ENCODE data around the gene RILPL2.
"Not testable (repeated sequence)": the region's sequence is repeated elsewhere in the genome, so short reads cannot be mapped to it uniquely, and the experiment has no call there.

The RILPL2 gene

GRCh38 chr12:123421314-123421713 is 15.2 kb downstream of the RILPL2 start:
- no peak for DNase-seq (ENCODE audit: low spot score)
- in situ Hi-C loops (cut with MboI; ENCODE audit: low pct_unique_long_range_greater_than_20kb, low sequenced_read_pairs, unreplicated experiment): no loop called here
- TF ChIP-seq, protein P1, sequence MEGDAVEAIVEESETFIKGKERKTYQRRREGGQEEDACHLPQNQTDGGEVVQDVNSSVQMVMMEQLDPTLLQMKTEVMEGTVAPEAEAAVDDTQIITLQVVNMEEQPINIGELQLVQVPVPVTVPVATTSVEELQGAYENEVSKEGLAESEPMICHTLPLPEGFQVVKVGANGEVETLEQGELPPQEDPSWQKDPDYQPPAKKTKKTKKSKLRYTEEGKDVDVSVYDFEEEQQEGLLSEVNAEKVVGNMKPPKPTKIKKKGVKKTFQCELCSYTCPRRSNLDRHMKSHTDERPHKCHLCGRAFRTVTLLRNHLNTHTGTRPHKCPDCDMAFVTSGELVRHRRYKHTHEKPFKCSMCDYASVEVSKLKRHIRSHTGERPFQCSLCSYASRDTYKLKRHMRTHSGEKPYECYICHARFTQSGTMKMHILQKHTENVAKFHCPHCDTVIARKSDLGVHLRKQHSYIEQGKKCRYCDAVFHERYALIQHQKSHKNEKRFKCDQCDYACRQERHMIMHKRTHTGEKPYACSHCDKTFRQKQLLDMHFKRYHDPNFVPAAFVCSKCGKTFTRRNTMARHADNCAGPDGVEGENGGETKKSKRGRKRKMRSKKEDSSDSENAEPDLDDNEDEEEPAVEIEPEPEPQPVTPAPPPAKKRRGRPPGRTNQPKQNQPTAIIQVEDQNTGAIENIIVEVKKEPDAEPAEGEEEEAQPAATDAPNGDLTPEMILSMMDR (IDR thresholded peaks at IDR 0.05; ENCODE audit: extremely low read depth, insufficient read depth, missing control alignments): no peak

- in situ Hi-C loops (cut with MboI; ENCODE audit: low pct_unique_long_range_greater_than_20kb, low sequenced_read_pairs, unreplicated experiment): no loop called here
- DNase-seq (ENCODE audit: low spot score): no peak
- TF ChIP-seq, protein P1 (IDR thresholded peaks at IDR 0.05; ENCODE audit: extremely low read depth, insufficient read depth, missing control alignments): no peak
Observed at GRCh38 chr12:123410041-123410412, 26.5 kb downstream of the RILPL2 start.

- DNase-seq (ENCODE audit: low spot score); in situ Hi-C loops (cut with MboI; ENCODE audit: low pct_unique_long_range_greater_than_20kb, low sequenced_read_pairs, unreplicated experiment): not testable (repeated sequence)
Observed at GRCh38 chr12:123409284-123410040, 27.0 kb downstream of the RILPL2 start.

- DNase-seq (ENCODE audit: low spot score); in situ Hi-C loops (cut with MboI; ENCODE audit: low pct_unique_long_range_greater_than_20kb, low sequenced_read_pairs, unreplicated experiment): not testable (repeated sequence)
Observed at GRCh38 chr12:123408619-123409018, 27.9 kb downstream of the RILPL2 start.

DNA sequence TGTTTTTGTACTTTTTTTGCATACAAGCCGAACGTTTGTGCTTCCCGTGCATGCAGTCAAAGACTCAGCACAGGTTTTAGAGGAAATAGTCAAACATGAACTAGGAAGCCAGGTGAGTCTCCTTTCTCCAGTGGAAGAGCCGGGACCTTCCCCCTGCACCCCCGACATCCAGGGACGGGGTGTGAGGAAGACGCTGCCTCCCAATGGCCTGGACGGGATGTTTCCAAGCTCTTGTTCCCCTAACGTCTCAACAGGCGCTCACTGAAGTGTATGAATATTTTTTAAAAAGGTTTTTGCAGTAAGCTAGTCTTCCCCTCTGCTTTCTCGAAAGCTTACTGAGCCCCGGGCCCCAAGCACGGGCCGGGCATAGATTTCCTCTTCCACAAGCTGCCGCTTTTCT is 28.6 kb downstream of the RILPL2 start:
- in situ Hi-C loops (cut with MboI; ENCODE audit: low pct_unique_long_range_greater_than_20kb, low sequenced_read_pairs, unreplicated experiment); DNase-seq (ENCODE audit: low spot score): not testable (repeated sequence)

DNA sequence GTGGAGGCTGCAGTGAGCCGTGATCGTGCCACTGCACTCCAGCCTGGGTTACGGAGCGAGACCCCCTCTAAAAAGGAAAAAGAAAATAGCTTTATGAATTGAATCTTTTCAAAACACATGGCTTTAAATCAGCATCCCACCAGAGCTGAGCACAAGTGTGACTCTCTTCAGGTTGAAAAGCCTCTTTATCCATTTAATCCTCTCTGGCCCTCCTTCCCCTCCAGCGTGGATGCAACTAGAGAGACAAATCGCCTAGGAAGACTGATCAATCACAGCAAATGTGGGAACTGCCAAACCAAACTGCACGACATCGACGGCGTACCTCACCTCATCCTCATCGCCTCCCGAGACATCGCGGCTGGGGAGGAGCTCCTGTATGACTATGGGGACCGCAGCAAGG is 29.2 kb downstream of the RILPL2 start:
- in situ Hi-C loops (cut with MboI; ENCODE audit: low pct_unique_long_range_greater_than_20kb, low sequenced_read_pairs, unreplicated experiment); DNase-seq (ENCODE audit: low spot score): not testable (repeated sequence)

DNA sequence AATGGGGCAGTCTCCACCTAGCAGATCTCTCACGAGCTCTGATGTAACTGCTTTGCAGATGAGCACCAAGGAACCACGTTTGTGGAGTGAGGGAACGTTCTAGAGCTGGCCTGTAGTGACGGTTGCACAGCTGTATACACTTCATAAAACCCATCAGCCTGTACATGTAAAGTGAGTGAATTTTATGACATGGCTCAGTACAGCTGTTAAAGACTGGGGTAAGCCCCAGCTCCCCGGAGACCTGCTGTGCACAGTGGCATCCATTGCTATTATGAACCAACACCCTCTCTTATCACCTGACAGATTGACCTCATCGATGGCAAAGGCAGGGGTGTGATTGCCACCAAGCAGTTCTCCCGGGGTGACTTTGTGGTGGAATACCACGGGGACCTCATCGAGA is 31.9 kb downstream of the RILPL2 start:
- TF ChIP-seq, protein P1 (IDR thresholded peaks at IDR 0.05; ENCODE audit: extremely low read depth, insufficient read depth, missing control alignments): no peak
- in situ Hi-C loops (cut with MboI; ENCODE audit: low pct_unique_long_range_greater_than_20kb, low sequenced_read_pairs, unreplicated experiment): no loop called here
- no peak for DNase-seq (ENCODE audit: low spot score)

- TF ChIP-seq, protein P1 (IDR thresholded peaks at IDR 0.05; ENCODE audit: extremely low read depth, insufficient read depth, missing control alignments): no peak
- in situ Hi-C loops (cut with MboI; ENCODE audit: low pct_unique_long_range_greater_than_20kb, low sequenced_read_pairs, unreplicated experiment): no loop called here
- DNase-seq (ENCODE audit: low spot score): no peak
Observed at GRCh38 chr12:123401753-123402683, 34.5 kb downstream of the RILPL2 start.
